Measurements from ENCODE around the gene PRPF40A.

DNA sequence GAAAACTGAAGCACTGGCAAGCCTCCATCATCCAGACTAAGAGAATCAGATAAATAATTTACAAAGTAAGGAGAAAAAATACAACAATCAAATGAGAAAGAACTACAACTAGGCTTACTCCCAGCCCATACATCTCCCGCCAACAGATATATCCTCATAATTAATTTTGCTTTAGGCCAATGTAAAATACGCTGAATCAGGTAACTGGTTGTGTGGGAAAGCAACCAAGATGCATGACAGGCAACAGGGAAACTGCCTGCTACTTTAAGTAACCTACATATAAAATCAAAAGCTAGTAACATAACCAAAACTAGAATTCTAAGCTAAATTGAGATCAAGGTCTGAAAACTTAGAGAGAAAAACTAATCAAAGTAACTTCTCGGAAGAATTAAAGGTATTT is 21.5 kb downstream of the PRPF40A start:
- TF ChIP-seq POLR2A (IDR thresholded peaks at IDR 0.05) (no peak), CTCF (IDR thresholded peaks at IDR 0.05) (no peak)

Data from right lobe of liver (tissue), 4 donors.